Middle frontal gyrus (tissue), 1 donor: ENCODE data around the gene MUC2.

Experiments
- DNase-seq: peaks from one replicate; pipeline ENCODE4 v3.0.0-alpha.2; 2015; ENCODE audit warnings: low spot score; ENCODE audit errors: extremely low spot score

Gene MUC2

DNA sequence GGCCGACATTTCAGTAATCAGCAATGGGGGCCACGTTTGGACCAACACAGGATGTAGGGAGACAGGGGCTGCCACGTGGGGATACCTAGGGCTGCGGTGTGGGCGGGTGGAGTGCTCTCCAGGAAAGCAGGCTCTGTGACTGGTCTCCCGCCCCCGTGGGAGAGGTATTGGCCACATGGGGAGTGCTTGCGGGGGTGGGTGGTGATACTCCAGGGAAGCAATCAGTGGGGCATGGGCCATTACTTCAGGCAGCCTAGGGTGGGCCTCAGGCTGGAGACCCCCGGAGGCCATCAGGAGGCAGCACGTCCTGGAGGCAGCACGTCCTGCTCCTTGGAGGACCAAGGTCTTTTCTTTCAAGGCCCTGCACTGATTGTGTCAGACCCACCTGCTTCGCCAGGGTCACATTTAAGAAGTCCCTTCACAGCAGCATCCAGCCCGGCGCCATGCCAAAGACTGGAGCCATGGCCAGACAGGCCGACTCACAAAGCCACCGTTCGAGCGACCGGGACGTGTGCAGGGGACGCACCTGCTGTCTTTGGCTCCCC is 3.0 kb upstream of the MUC2 start:
- DNase-seq: no peak

DNA sequence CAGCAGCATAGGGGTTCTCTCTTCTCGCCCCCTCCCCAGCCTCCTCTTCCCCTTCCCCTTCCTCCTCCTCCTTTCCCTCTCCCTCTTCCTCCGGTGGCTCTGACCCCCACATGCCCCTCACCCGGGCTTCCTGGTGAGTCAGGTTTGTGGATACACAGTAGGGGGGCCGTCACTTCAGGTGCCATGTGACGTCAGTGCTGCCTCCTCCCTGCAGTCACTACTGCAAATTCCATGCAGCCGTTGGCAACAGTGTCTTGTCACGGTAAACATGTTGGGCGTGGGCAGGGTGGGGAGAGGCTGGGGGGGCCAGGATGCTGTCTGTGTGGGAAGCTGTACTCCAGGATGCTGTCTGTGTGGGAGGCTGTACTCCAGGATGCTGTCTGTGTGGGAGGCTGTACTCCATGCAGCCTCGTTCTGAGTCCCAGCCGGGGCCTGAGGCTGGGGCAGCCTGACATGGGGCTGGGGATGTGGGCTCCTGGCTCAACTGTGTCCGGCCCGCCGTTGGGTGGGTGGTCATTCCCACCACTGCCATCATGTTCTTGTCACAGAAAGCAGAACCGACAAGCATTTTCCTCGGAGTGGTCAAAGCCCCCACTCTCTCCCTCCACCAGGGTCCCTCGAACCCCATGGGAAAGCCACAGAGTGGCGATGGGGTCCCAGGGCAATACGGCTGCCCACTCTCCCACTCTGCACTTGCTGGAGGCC is 2.4 kb upstream of the MUC2 start:
- DNase-seq: no peak

DNA sequence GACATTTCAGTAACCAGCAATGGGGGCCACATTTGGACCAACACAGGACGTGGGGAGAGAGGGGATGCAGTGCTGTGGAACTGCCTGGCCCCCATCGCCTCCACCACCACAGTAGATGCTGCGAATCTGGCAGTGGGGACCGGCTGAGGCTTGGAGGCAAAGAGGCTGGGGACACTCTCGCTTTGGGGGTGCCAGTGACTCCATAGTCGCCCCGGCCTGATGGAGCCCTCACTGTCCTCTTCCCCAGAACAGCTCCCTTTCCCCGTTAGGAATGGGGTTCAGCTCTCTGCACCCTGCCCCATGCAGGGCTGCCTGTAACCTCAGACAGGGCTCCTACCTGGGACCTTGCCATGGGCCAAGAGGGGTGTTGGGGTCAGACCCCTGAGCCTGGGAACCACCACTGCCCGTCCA is 1.8 kb upstream of the MUC2 start:
- DNase-seq: no peak

DNA sequence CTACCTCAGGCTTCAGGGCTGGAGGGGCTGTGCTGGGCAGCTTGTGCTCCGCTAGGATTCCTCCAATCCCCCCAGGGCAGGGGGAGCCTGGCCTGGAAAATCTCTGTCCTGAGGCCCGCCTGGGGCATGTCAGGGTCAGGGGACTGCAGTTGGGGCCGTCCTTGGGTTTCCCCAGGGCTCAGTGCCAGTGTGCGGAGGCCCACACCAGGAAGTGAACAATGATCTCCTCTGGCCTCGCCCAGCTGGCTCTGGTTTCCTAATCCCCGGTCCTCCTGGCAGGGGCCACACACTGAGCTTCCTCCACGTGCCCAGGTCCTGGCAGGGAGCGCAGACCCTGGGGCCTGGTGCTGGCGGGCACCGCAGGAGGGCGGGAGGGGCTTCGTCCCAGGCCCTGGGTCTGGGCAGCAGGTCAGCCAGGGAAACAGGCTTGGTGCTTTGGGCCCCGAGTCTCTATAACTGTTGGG is 1.4 kb upstream of the MUC2 start:
- no peak for DNase-seq

DNA sequence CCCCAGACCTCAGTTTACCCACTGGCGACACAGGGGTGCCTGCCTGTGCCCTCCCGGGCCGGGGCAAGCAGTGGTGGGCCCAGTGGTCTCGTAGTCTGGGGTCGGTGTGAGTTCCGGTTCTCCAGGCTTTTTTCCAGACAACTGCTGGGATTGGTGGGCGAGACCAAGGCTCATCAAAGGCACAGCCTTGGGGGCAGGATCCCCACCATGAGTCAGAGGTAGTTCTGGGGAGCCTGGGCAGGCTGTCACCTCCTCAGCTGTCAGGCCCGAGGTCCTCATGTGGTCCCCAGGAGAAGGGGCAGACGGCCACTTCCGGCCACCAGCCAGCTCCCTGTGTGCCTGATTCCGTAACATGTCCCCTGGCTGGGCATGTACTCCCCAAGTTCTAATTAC is 827 bp upstream of the MUC2 start:
- no peak for DNase-seq

DNA sequence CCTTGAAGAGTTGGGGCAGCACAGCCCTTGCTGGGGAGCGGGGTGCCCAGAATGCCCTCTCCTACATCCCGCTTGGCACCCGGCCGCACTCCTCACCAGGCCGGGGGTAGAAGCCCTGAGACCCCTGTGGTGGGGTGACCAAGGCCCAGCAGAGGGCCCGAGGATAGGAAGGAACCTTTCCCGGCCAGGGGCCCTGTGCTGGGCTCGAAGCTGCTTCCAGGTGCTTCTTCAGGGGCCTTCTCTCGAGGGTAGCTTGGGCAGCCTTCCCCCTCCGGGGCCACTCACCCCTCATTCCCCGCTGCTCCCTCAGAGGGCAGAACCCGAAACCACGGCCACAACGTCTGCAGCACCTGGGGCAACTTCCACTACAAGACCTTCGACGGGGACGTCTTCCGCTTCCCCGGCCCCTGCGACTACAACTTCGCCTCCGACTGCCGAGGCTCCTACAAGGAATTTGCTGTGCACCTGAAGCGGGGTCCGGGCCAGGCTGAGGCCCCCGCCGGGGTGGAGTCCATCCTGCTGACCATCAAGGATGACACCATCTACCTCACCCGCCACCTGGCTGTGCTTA is 752 bp downstream of the MUC2 start:
- no peak for DNase-seq

DNA sequence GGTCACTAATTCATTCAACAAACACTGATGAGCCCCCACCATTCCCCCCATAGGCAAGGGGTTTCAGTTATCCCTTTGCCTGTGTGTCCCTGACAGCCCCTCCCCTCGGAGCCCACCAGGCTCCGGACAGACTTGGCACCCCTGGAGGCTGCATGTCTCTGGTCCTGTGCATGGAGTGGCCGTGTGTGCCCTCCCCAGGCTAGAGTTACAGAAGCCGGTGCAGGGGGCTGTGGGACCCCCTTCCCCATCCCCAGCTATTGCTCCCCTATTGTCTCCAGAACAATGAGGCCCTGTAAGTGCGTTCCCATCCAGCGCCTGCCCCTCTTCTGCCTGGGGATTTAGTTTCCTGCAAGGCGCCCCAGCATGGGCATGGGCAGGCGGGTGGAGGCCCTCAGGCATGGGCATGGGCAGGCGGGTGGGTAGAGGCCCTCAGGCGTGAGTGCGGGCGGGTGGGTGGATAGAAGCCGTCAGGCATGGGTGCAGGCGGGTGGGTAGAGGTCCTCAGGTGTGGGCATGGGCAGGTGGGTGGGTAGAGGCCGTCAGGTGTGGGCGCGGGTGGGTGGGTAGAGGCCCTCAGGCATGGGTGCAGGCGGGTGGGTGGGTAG is 1.5 kb downstream of the MUC2 start:
- no peak for DNase-seq

DNA sequence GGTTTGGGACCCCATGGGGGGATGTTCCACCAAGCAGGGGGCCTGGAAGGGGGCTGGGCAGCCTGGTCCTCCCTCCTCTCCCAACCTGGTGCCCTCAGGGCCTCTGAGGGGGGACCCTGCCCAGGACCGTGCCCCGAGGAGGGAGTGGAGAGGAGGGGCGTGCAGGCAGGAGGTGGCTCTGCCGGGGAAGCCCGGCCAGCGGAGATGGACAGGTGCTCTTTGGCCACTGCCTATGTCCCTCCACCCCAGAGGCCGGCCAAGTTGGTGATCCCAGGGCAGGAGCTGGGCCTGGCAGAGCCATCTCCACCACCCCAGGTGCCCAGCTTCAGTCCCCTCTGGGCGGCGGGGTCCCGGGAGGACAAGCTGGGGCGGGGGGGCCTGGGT is 2.4 kb downstream of the MUC2 start:
- no peak for DNase-seq

DNA sequence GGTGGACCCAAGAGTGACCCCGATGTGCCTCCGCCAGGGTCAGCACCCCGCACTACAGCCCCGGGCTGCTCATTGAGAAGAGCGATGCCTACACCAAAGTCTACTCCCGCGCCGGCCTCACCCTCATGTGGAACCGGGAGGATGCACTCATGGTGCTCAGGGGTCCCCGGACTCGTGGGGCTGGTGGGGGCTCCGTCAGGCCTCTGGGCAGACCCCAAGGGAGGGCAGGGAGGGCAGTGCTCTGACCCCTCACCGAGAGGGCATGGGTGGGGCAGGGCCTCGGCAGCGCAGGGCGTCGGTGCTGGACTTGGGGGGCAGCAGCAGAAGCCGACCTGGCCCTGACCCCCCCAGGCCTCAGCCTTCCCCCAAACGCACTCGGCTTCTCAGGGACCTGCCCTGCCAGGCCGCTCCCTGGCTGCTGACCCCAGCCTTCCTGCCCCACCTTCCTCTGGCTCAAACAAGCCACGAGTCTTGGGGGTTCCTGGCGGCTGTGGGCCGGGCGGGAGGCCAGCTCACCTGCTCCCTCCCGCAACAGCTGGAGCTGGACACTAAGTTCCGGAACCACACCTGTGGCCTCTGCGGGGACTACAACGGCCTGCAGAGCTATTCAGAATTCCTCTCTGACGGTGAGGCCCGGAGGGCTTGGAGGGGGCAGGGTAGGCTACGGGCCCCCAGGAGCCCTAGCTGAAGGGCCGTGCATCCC is 2.9 kb downstream of the MUC2 start:
- DNase-seq: no peak

DNA sequence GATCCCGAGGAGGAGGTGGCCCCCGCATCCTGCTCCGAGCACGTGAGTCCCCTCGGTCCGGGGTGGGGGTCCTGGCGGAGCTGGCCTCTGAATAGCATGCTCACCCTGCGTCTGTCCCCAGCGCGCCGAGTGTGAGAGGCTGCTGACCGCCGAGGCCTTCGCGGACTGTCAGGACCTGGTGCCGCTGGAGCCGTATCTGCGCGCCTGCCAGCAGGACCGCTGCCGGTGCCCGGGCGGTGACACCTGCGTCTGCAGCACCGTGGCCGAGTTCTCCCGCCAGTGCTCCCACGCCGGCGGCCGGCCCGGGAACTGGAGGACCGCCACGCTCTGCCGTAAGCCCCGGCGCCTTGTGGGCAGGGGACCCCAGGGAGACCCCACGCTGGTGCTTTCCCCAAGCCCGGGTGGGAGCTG is 3.5 kb downstream of the MUC2 start:
- DNase-seq: no peak

DNA sequence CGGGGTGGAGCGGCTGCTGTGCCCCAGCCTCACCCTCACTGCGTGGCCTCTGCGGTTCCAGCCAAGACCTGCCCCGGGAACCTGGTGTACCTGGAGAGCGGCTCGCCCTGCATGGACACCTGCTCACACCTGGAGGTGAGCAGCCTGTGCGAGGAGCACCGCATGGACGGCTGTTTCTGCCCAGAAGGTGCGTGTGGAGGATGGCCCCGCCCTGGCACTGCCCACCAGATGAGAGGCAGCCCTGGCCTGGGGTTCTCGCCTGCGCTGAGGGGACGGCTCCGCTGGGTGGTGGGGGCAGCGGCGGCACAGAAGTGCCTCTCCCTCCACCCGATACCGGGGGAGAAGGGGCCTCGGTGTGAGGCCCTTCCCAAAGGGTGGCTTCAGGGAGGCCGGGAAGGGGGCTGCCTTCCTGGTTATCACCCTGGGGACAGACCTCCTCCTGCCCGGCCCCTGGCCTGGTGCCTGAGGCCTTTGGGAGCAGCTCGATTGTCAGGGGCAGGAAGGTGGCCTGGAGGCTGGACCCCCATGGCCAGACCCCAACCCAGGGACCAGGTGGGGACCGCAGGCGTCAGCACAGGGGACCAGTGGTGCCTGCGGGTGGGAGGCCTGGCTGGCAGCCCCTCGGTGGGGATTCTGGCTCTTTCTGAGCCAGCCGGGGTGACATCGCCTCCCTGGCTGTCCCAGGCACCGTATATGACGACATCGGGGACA is 7.1 kb downstream of the MUC2 start:
- DNase-seq: no peak

DNA sequence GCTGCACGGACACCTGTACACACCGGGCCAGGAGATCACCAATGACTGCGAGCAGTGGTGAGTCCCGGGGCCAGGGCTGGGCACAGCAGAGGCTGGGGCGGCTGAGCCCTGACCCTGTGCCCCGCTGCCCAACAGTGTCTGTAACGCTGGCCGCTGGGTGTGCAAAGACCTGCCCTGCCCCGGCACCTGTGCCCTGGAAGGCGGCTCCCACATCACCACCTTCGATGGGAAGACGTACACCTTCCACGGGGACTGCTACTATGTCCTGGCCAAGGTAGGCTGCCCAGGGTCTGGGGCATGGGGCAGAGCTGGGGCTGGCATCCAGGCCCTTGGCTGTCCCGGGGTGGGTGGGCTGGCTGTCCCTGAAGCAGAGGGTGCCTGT is 7.7 kb downstream of the MUC2 start:
- no peak for DNase-seq

DNA sequence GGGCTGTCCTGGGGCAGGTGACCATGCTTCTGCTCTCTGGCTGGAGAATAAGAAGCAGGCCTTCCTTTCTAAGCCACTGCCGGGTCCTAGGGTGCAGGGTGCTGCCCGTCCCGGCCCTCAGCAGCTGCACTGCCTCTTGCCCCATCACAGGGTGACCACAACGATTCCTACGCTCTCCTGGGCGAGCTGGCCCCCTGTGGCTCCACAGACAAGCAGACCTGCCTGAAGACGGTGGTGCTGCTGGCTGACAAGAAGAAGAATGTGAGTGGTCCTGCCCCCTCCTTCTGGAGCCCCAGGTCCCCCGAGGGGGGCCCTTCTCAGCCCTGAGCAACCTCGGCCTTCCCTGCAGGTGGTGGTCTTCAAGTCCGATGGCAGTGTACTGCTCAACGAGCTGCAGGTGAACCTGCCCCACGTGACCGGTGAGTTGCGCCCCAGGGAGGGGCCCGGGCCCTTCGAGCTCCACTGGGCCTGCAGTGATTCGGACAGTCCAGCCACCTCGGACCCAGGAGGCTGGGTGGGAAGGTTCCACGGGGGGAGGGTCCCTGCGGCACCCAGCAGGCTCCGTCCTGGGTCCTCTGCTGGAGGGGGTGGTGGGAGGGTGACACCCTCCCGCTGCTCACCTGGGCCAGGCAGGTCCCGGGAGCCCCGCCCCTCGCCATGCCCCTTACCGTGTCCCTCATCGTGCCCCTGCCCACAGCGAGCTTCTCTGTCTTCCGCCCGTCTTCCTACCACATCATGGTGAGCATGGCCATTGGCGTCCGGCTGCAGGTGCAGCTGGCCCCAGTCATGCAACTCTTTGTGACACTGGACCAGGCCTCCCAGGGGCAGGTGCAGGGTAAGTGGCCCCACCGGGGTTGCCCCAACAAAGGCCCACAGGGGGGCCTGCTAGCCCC is 8.3 kb downstream of the MUC2 start:
- no peak for DNase-seq

DNA sequence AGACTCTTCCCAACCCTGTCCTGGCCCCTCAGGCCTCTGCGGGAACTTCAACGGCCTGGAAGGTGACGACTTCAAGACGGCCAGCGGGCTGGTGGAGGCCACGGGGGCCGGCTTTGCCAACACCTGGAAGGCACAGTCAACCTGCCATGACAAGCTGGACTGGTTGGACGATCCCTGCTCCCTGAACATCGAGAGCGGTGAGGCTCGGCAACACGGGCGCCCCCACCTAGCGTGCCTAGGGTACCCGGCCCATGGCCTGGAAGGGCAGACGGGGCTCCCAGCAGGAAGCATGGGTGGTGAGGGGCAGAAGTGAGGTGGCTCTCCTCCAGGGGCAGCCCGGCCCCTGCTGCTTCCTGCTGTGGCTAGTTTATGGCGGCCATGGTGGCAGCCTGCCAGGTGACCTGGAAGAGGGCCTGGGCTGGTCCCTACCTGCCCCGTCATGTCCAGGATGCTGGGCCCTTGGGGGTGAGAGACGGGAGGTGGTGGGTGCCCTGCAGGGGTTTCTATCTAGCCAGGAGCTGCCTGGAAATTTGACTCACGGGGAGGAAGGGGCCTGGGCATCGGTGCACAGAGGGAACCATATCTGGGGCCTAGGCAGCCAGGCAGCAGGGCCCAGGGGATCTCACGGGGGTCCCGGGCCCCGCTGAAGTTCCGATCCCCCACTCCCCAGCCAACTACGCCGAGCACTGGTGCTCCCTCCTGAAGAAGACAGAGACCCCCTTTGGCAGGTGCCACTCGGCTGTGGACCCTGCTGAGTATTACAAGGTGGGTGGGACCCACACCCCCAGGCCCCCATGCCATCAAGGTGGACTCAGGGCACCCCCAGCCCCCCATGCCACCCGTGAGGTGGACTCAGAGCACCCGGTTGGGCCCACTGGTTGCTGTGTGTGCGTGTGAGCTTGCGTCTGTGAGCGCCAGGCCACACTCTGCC is 9.2 kb downstream of the MUC2 start:
- no peak for DNase-seq

DNA sequence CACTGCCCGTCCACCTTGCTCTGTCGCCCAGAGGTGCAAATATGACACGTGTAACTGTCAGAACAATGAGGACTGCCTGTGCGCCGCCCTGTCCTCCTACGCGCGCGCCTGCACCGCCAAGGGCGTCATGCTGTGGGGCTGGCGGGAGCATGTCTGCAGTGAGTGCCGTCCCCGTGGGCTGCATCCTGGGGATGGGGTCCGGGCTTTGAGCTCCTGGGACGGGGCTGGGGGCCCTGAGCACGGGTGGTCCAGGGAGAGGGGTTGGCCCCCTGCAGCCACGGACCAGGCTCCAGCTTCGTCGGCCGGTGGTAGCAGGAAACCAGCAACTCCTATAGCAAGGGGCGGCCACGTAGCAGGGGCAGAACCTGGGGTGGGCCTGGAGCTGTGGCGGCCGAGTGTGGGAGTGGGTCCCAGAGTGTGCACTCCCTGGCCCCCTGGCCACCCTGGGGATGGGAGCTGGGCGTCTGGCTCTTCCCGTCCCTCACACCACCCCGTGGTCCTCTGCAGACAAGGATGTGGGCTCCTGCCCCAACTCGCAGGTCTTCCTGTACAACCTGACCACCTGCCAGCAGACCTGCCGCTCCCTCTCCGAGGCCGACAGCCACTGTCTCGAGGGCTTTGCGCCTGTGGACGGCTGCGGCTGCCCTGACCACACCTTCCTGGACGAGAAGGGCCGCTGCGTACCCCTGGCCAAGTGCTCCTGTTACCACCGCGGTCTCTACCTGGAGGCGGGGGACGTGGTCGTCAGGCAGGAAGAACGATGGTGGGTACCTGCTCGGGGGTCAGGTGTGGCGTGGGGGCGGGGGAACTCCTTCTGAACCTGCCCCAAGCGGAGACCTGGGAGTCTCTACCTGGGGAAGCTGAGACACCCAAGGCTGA is 10.1 kb downstream of the MUC2 start:
- DNase-seq: no peak

DNA sequence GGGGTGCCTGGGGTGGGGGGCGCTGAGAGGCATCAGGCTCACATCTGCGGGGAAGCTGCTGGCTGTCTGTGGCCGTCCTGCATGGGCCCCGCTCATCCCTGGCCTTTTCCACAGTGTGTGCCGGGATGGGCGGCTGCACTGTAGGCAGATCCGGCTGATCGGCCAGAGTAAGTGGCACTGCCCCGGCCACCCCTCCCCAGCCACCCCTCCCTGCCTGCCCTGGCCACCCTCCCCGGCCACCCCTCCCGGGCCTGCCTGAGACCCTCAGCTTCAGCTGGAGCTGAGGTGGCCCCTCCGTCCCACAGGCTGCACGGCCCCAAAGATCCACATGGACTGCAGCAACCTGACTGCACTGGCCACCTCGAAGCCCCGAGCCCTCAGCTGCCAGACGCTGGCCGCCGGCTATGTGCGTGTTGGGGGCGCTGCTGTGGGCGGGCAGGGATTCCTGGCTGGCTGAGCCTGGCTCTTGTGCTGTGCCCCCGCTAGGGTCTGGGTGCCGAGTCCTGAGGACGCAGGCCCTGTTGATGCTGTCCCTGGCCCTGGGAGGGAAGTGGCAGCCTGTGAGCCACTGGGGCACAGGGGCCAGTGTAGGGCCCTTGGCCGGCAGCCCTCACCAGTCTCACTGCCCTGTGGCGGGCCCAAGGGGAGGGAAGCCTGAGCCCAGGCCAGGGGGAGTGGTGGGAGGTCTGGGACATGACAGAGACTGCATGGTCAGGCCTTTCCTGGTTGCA is 10.9 kb downstream of the MUC2 start:
- no peak for DNase-seq

DNA sequence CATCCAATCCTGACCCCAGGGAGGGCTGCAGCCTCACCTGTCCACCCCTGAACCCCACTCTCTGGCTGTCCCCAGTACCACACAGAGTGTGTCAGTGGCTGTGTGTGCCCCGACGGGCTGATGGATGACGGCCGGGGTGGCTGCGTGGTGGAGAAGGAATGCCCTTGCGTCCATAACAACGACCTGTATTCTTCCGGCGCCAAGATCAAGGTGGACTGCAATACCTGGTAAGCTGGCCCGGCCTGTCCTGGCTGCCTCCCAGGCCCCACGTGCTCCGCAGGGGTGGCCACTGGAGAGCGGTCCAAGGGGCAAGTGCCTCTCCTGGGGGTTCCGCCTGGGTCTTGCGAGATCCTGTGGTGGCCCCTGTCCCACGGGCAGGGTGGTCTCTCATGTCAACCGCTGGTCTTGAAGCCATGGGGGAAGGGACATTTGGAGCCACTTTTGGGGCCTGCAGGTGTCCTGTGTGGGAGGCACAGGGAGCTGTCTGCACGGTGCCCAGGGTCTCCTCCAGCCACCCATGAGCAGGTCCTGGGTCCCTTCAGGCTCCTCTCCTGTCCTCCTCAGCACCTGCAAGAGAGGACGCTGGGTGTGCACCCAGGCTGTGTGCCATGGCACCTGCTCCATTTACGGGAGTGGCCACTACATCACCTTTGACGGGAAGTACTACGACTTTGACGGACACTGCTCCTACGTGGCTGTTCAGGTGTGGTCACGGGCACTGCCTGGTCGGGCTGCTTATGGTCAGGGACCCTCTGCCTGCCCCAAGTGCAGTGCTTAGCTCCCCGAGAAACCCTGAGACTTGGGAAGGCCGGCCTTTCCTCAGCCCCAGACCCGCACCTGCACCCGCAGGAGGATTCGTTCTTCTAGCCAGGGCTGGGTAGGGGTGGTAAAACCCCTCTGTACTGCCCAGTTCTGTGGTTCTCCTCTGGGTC is 11.8 kb downstream of the MUC2 start:
- no peak for DNase-seq
